Panc1 (cell line): ENCODE results near the gene PPP4R3B. TPM values are rescaled to one million over a fixed set of nuclear protein-coding genes. Genes with fewer than 3 reads are reported as not detected.

Source experiments
- ATAC-seq: fragments of 200-7000 bp; cut with Tn5 transposase; 2 replicates; pipeline ENCODE4 v1.9.1; 2020; ENCODE audit warnings: mild to moderate bottlenecking, moderate library complexity
- BruUV-seq: library from RNA; stranded (reverse); fragments of 400-500 nt; replicated peaks from 2 replicates; lab custom pipeline; 2021; lab: Mats Ljungman, UMichigan
- CTCF ChIA-PET: fragments of 300-600 bp; sonication (Branson Sonifier 250); formaldehyde crosslinking; loops from one replicate; lab custom pipeline; 2022; ENCODE audit warnings: antibody characterized with exemption; lab: Charles Lee
- POLR2A ChIA-PET: fragments of 300-600 bp; sonication (Branson Sonifier 250); formaldehyde crosslinking; loops from one replicate; lab custom pipeline; 2022; ENCODE audit warnings: antibody characterized with exemption; lab: Charles Lee
- DNase-seq: peaks from one replicate; pipeline ENCODE4 v3.0.0-alpha.2; 2010; ENCODE audit warnings: low read depth, low spot score
- H3K27ac ChIP-seq: 2 replicates; pipeline ENCODE4 v1.5.1; 2011; ENCODE audit warnings: mild to moderate bottlenecking, low read length, inconsistent platforms
- H3K27me3 ChIP-seq: fragments of 200-500 bp; sonication (Bioruptor generic); 2 replicates; pipeline ENCODE4 v1.6.0; 2014; ENCODE audit warnings: low read length, inconsistent platforms; ENCODE audit not compliant: control insufficient read depth, insufficient read depth
- H3K36me3 ChIP-seq: fragments of 200-500 bp; sonication (Bioruptor generic); 2 replicates; pipeline ENCODE4 v1.5.1; 2014; ENCODE audit warnings: inconsistent platforms, mild to moderate bottlenecking, low read length, moderate library complexity; ENCODE audit not compliant: control insufficient read depth, insufficient read depth
- H3K4me1 ChIP-seq: 2 replicates; pipeline ENCODE4 v1.5.1; 2011; ENCODE audit warnings: inconsistent platforms, mild to moderate bottlenecking, low read length, moderate library complexity; ENCODE audit not compliant: control insufficient read depth, insufficient read depth
- H3K4me3 ChIP-seq, 2 experiments: 2 replicates each; pipeline ENCODE4 v1.5.1; 2011 to 2012; ENCODE audit warnings: low read depth in 2 of 2, low read length in 2 of 2, mild to moderate bottlenecking in 2 of 2, inconsistent platforms in 1 of 2, moderate library complexity in 1 of 2
- H3K9me3 ChIP-seq: fragments of 200-500 bp; sonication (Bioruptor generic); 2 replicates; pipeline ENCODE4 v1.5.1; 2014; ENCODE audit warnings: low read depth, mild to moderate bottlenecking, inconsistent platforms, low read length, moderate library complexity; ENCODE audit not compliant: control insufficient read depth, insufficient read depth
- POLR2AphosphoS5 ChIP-seq: IDR thresholded peaks from 2 replicates; pipeline ENCODE4 v1.6.1; 2012; ENCODE audit warnings: mild to moderate bottlenecking, low read depth, low read length, moderate library complexity
- REST ChIP-seq, 2 experiments: IDR thresholded peaks; 2 replicates each; pipeline ENCODE4 v1.6.1; 2011 to 2012; ENCODE audit warnings: low read depth in 2 of 2, control low read depth in 1 of 2, low read length in 1 of 2, mild to moderate bottlenecking in 1 of 2, moderate library complexity in 1 of 2; ENCODE audit not compliant: insufficient read depth in 1 of 2
- SIN3A ChIP-seq: IDR thresholded peaks from 2 replicates; pipeline ENCODE4 v1.6.1; 2012; ENCODE audit warnings: low read depth, mild to moderate bottlenecking, low read length, moderate library complexity, borderline replicate concordance; ENCODE audit not compliant: insufficient read depth
- TCF7L2 ChIP-seq: IDR thresholded peaks from 2 replicates; pipeline ENCODE4 v1.6.1; 2011; ENCODE audit warnings: mild to moderate bottlenecking, low read depth, low read length, inconsistent platforms
- in situ Hi-C: cut with HindIII; loops from 2 replicates; pipeline ENCODE4 v1.10.0; 2016; ENCODE audit warnings: low sequenced_read_pairs, low pct_unique_long_range_greater_than_20kb
- intact Hi-C: fragments of 100-400 bp; cut with micrococcal nuclease; formaldehyde crosslinking; loops from one replicate; pipeline ENCODE4 v1.10.0; 2022; ENCODE audit not compliant: unreplicated experiment
- total RNA-seq: library from RNA; stranded (reverse); gene quantifications from one replicate; pipeline ENCODE4 v1.2.1, GENCODE V29; 2021; ENCODE audit not compliant: unreplicated experiment
- TF ChIP-seq, protein P1 (sequence below): fragments of 450-650 bp; IDR thresholded peaks from 2 replicates; pipeline ENCODE4 v1.5.1; 2017; ENCODE audit warnings: mild to moderate bottlenecking

The PPP4R3B gene
- total RNA-seq, 1 experiment from 2014 or later, result 50.7 TPM

GRCh38 chr2:55628931-55629330 is 11.5 kb upstream of the PPP4R3B start:
- no peak overlapping the region for H3K27ac ChIP-seq
- ChIA-PET POLR2A (interaction anchor here (0.6 kb wide), 1 partner anchor 10 kb away, joined by 7 read pairs; no protein-coding TSS in a partner anchor), CTCF (no interaction called here)
- no TSS peak for BruUV-seq
- DNase-seq (no peak), ATAC-seq (no peak)
- no peaks in the 10 kb centered on the region for H3K9me3 ChIP-seq
- H3K27me3 ChIP-seq, result no peaks in the 10 kb centered on the region
- TF ChIP-seq SIN3A, result no peak
- TF ChIP-seq TCF7L2, result no peak
- TF ChIP-seq, protein P1, sequence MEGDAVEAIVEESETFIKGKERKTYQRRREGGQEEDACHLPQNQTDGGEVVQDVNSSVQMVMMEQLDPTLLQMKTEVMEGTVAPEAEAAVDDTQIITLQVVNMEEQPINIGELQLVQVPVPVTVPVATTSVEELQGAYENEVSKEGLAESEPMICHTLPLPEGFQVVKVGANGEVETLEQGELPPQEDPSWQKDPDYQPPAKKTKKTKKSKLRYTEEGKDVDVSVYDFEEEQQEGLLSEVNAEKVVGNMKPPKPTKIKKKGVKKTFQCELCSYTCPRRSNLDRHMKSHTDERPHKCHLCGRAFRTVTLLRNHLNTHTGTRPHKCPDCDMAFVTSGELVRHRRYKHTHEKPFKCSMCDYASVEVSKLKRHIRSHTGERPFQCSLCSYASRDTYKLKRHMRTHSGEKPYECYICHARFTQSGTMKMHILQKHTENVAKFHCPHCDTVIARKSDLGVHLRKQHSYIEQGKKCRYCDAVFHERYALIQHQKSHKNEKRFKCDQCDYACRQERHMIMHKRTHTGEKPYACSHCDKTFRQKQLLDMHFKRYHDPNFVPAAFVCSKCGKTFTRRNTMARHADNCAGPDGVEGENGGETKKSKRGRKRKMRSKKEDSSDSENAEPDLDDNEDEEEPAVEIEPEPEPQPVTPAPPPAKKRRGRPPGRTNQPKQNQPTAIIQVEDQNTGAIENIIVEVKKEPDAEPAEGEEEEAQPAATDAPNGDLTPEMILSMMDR, result no peak
- no peak for TF ChIP-seq POLR2AphosphoS5
- TF ChIP-seq REST (IDR thresholded peaks at IDR 0.05; ENCODE audit: insufficient read depth in 1 of 2, low read depth in 2 of 2, low read length in 1 of 2), result no peak
- in situ Hi-C loops (no loop called here), intact Hi-C loops (no loop called here)
- H3K4me3 ChIP-seq, result no peak overlapping the region
- H3K36me3 ChIP-seq, result peaks cover 5% of the 10 kb centered on the region; the same call in 1 of the 2 replicates
- H3K4me1 ChIP-seq, result no peaks in the 10 kb centered on the region

- DNase-seq (no peak), ATAC-seq (no peak)
- no peaks in the 10 kb centered on the region for H3K4me1 ChIP-seq
- H3K27me3 ChIP-seq, result no peaks in the 10 kb centered on the region
- intact Hi-C loops, result no loop called here
- H3K36me3 ChIP-seq, result no peaks in the 10 kb centered on the region; the same call in 1 of the 2 replicates
- POLR2A ChIA-PET, result no interaction called here
- CTCF ChIA-PET, result no interaction called here
- BruUV-seq, result no TSS peak
- in situ Hi-C loops, result no loop called here
- H3K4me3 ChIP-seq, result no peak overlapping the region
- TF ChIP-seq POLR2AphosphoS5, result no peak
- no peak for TF ChIP-seq TCF7L2
- TF ChIP-seq SIN3A, result no peak
- TF ChIP-seq, protein P1, result no peak
- no peak for TF ChIP-seq REST (IDR thresholded peaks at IDR 0.05; ENCODE audit: insufficient read depth in 1 of 2, low read depth in 2 of 2, low read length in 1 of 2)
- H3K9me3 ChIP-seq, result no peaks in the 10 kb centered on the region
- H3K27ac ChIP-seq, result no peak overlapping the region
These were observed 10.5 kb upstream of the PPP4R3B start for GRCh38 chr2:55627915-55628314.
